Renal cortex interstitium (tissue), 11 donors: ENCODE data around the gene RB1. TPM values are rescaled to one million over a fixed set of nuclear protein-coding genes. Genes with fewer than 3 reads are reported as not detected.
"Not testable (repeated sequence)": the region's sequence is repeated elsewhere in the genome, so short reads cannot be mapped to it uniquely, and the experiment has no call there.

Source experiments
- DNase-seq, 11 donors: peaks; one replicate each; pipeline ENCODE4 v3.0.0-alpha.2; 2013; ENCODE audit warnings: low read depth in 9 of 11, low spot score in 4 of 11; ENCODE audit errors: extremely low read depth in 1 of 11
- polyA plus RNA-seq, 3 donors: library from polyadenylated mRNA; unstranded; fragments of 120-200 nt; gene quantifications; one replicate each; pipeline ENCODE4 v1.2.1, GENCODE V29; 2013; ENCODE audit not compliant: insufficient read length in 3 of 3

RB1 gene
- polyA plus RNA-seq, 3 donors, result 43.4 to 49.7 (median 46.2) TPM

DNA sequence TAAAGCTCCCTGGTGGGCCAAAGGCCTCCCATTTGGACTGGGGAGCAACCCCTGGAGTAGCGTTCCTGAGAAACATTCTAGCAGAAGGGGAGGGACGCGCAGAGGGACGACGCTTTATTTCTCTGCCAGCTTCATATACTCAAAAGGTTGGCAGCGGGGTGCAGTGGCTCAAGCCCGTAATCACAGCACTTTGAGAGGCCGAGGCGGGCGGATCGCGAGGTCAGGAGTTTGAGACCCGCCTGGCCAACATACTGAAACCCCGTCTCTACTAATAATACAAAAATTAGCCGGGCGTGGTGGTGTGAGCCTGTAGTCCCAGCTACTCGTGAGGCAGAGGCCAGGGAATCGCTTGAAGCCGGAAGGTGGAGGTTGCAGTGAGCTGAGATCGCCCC is 16.8 kb downstream of the RB1 start:
- no peak for DNase-seq

- DNase-seq, result no peak
Observed at GRCh38 chr13:48320891-48321510, 17.4 kb downstream of the RB1 start.

DNA sequence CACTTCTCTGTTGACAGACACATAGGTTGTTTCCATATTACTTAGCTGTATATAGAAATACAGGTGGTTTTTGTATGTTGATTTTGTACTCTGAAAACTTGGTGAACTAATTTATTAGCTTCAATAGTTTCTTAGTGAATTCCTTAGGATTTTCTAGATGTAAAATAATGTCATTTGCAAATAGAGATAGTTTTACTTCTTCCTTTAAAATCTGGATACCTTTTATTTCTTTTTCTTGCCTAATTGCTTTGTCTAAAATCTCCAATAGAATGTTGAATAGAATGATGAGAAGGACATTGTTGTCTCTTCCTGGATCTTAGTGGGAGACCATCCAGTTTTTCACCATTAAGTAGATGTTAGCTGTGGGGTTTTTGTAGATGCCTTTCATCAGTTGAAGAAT is 18.7 kb downstream of the RB1 start:
- DNase-seq, result no peak

DNA sequence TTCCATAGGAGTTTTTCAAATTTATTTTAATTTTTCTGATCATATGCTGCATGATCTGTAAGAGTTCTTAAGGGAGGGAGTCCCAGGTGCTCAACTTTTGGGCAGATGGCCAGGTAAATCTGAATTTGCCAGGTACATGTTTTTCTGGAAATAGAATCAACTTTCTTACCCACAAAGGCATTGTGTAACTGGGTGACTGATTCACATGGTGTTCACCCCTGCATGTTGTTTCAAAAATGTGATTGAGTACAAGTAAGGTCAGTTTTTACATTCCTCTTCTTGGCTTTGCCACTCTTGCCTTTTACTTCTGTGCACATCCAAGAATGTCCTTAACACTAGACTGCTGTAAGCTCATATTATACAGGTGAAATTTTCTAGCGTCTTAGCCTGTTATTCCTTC is 30.4 kb downstream of the RB1 start:
- DNase-seq, result no peak

DNA sequence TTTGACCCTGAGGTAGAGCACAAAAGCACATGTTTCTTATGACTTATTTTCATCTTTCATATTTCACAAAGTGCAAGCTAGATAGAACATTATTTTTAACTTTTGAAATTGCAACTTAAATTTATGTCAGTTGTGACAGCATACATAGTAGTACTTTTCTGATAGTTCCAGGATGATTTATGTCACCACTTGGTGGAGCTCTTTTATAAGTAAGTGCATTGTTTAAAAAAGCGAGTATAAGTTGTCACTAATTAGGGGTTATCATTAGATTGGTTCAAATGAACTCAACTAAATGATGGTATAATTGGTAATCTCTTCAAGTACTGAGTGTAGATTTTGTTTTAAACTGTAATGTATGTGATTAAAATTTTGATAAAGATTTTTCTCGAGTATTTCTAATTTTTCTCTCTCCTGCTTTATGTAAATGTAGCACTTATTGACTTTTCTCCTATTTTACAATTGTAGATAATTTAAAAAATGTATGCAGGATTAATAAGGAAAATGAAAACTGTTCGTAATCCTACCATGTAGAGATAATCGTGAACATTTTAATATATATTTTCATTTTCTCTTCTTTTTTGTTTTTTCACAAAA is 31.1 kb downstream of the RB1 start:
- no peak for DNase-seq

DNA sequence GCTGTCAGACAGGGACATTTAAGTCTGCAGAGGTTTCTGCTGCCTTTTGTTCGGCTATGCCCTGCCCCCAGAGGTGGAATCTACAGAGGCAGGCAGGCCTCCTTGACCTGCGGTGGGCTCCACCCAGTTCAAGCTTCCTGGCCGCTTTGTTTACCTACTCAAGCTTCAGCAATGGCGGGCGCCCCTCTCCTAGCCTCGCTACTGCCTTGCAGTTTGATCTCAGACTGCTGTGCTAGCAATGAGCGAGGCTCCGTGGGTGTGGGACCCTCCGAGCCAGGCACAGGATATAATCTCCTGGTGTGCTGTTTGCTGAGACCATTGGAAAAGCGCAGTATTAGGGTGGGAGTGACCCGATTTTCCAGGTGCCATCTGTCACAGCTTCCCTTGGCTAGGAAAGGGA is 35.6 kb downstream of the RB1 start:
- not testable (repeated sequence) for DNase-seq

DNA sequence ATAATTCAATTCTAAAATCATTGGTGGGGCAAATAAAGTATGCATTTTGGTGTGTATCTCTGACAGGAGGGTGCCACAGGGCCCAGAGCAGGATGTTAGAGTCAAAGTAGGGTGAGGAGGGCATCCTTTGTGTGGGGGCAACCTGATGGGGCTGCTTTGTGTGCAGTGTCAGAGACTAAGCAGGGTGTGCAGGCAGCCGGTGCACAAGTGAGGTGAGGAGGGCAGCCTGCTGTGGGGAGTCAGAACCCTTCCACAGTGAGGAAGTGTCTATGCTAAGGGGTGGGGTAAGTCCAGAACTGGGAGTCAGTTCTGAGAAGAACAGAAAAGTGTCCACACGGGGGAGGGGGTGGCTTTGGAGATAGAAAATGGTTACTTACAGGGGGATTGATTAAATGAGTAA is 40.7 kb downstream of the RB1 start:
- DNase-seq, result no peak

DNA sequence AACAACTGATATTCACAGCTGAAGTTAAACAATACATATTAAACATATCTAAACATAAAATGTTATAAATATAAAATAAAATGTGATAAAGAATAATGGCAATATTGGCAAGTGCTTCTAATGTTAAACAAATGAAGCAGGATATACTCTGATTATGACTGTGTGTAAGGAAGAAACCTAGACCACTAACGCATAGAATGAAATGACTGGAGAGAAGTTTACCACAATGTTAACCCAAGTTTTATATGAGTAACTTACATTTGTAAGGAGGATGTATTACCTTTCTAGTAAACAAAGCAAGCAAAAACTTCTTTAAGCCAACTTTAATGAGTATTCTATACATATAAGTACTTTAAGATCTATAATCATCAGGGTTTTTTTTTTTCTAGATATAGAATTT is 43.0 kb downstream of the RB1 start:
- no peak for DNase-seq

- no peak for DNase-seq
Observed at GRCh38 chr13:48349525-48349924, 46.0 kb downstream of the RB1 start.

DNA sequence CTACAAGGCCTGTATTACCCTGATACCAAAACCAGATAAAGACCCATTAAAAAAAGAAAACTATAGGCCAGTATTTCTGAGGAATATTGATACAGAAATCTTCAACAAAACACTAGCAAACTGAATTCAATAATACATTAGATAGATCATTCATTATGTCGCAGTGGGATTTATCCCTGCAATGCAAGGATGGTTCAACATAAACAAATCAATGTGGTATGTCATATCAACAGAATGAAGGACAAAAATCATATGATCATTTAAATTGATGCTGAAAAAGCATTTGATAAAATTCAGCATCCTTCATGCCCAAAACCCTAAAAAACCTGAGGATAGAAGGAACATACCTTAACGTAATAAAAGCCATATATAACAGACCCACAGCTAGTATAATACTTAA is 50.0 kb downstream of the RB1 start:
- DNase-seq, result no peak

DNA sequence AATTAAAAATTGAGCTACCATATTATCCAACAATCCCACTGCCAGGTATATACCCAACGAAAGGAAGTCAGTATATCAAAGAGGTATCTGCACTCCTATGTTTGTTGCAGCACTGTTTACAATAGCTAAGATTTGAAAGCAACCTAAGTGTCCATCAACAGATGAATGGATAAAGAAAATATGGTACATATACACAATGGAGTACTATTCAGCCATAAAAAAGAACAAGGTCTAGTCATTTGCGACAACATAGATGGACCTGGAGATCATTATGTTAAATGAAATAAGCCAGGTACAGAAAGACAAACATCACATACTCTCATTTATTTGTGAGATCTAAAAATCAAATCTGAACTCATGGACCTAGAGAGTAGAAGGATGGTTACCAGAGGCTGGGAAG is 52.0 kb downstream of the RB1 start:
- not testable (repeated sequence) for DNase-seq

DNA sequence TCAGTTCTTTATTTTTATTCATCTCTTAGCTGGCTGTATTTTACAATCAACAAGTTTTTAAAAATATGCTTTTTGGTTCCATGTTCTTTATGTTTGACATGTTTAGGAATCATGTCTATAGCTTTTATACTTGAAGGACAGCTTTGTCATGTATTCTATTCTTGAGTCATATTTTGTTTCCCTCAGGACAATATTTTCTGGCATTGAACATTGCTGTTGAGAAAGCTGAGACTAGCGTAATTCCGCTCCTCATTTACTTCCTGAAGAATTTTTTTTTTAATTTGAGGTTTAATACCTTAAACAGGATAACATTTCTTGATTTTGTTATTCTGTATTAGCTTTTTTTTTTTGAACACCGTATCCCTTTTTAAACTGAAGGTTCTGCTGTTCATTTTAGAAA is 53.2 kb downstream of the RB1 start:
- DNase-seq, result no peak

DNA sequence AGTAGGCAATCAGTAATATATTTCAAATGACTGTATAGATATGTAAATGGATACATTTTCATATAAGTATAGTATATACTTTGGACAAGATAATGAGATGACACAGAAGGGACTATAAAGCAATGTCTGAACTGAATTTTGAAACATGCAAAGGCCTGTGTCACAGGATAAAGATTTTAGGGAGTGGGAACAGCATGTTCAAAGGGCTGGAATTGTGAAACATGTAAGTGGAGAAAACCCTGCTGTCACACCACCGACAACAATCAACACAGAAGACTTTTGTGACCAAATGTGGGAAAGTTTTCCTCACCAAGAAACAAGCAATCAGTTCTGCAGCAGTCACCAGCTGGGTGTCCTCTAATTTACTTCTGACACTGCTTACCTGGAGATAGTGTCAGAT is 66.4 kb downstream of the RB1 start:
- DNase-seq, result no peak

DNA sequence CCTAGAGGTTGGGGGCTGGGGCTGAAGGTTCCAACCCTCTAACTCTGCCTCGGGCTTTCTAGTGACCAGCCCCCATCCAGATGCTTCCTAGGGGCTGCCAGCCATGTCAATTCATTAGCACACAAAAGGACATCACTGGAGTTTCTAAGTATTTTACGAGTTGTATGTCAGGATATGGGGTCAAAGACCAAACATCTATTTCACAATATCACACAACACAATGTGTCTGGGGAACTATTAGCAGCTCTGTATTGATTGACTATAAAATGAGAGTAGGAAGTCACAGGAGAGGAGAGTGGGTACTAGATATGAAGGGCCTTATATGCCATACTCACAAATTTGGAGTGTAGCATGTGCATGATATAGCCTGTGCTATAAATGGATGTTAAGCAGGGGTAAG is 67.3 kb downstream of the RB1 start:
- DNase-seq, result no peak

- DNase-seq, result no peak
Observed at GRCh38 chr13:48377857-48378256, 74.3 kb downstream of the RB1 start.

DNA sequence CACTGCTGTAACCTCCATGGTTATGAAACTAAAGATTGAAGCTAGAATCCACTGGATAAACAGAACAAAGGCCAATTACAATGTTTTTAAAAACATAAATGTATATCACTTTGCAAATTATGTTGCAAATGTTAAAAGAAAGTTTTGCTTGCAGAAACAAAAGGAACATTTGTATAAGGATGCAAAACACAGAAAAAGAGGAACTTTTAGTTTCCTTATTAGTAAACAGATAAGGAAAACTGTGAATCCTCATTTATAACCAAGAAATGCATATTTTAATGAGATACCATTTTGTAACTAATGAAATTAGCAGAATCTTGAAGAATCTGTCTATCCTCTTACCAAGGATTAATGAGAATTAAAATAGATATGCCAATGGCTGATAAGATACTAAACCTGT is 77.0 kb downstream of the RB1 start:
- DNase-seq, result no peak

GRCh38 chr13:48383384-48383783 is 79.8 kb downstream of the RB1 start:
- no peak for DNase-seq

DNA sequence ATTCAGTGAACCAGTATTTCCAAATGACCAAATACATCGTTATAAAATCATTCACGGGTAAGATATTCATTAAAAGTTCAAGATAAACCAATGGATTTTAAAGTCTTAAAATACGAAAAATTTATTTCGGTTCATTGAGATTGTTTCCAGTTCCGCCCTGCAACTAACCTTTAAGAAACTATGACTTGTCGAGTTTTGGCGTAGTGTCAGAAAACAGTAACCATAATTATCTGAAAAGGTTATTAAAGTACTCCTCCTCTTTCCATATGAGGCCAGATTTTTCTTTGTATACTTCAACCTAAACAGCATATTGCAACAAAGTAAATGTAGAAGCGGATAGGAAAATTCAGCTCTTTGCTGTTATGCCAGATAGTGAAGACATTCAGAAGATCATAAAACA is 83.3 kb downstream of the RB1 start:
- no peak for DNase-seq

- DNase-seq, result no peak
Observed at GRCh38 chr13:48391257-48391656, 87.7 kb downstream of the RB1 start.

DNA sequence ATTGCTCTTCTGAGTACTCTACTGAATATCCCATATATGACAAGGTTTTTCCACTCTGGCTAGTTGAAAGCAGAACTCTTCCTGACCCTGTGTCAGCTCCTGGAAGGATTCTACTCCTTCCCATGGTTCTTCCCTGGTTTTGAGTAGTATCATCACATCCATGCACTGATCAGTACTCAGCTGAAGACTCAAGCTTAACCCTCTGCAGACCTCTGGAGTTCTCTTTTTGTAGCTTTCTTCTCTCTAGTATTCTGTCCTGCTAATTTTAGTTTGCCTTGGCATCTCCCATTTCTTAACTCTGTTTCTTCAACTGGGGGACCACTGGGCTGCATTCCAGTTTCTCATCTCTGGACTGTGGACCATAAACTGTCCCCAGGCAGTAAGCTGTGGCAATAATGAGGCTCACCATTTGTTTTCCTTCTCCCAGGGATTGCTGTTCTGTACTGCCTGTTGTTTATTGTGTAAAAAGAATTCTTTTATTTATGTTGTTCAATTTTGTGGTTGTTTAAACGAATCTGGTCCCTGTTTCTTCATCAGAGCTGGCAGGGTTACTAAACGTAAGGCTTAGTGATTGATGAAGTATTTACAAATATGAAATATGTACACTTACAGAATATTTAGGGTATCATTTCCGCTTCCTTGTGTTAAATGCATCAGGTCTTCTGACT is 89.6 kb downstream of the RB1 start:
- DNase-seq, result no peak

DNA sequence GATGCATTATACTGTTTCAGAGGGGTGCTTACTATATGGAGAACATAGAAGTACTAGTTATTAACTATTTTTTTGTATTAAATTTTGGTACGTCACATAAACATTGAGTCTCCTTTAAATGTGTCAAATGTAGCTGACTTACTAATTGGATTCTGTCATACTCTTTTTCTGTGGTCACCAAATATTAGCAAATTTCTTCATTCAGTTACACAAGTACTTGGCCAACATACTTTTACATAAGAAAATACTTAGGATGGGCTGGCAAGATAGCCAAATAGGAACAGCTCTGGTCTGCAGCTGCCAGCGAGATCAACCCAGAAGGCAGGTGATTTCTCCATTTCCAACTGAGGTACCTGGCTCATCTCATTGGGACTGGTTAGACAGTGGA is 90.1 kb downstream of the RB1 start:
- no peak for DNase-seq
